ENCODE results near the gene ZBED4. TPM values are rescaled to one million over a fixed set of nuclear protein-coding genes. Genes with fewer than 3 reads are reported as not detected.
A peak's percentile ranks its signal among the peaks of the same experiment; 100 is the strongest.

ZBED4 gene
- total RNA-seq, 4 donors from 2014 or later, result 11.9 to 19.4 (median 18.2) TPM

- H3K27ac ChIP-seq, result peak within 1 kb of the TSS; percentile 96
- DNase-seq (ENCODE audit: low spot score in 2 of 2), result no peak
- H3K27me3 ChIP-seq, result no peaks in the 10 kb centered on the region
- no peaks in the 10 kb centered on the region for H3K9me3 ChIP-seq
- H3K4me3 ChIP-seq, result peak within 1 kb of the TSS; percentile 91
- H3K36me3 ChIP-seq, result peaks cover 16% of the 10 kb centered on the region
- 30% methylated on average over 31 of the region's 54 CpGs for WGBS
- peaks cover 37% of the 10 kb centered on the region for H3K4me1 ChIP-seq
- TF ChIP-seq, protein P1, sequence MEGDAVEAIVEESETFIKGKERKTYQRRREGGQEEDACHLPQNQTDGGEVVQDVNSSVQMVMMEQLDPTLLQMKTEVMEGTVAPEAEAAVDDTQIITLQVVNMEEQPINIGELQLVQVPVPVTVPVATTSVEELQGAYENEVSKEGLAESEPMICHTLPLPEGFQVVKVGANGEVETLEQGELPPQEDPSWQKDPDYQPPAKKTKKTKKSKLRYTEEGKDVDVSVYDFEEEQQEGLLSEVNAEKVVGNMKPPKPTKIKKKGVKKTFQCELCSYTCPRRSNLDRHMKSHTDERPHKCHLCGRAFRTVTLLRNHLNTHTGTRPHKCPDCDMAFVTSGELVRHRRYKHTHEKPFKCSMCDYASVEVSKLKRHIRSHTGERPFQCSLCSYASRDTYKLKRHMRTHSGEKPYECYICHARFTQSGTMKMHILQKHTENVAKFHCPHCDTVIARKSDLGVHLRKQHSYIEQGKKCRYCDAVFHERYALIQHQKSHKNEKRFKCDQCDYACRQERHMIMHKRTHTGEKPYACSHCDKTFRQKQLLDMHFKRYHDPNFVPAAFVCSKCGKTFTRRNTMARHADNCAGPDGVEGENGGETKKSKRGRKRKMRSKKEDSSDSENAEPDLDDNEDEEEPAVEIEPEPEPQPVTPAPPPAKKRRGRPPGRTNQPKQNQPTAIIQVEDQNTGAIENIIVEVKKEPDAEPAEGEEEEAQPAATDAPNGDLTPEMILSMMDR (IDR thresholded peaks at IDR 0.05), result no peak
- no peak for TF ChIP-seq EP300 (IDR thresholded peaks at IDR 0.05)
- TF ChIP-seq POLR2AphosphoS5 (IDR thresholded peaks at IDR 0.05), result no peak
- TF ChIP-seq POLR2A (IDR thresholded peaks at IDR 0.05), result no peak
Measured at GRCh38 chr22:49827853-49828598, 25.6 kb upstream of the ZBED4 start, which contains the start of gene BRD1. BRD1 (minus strand) TSS chr22:49827873; CDS start chr22:49824317, 3,556 bp downstream.

DNA sequence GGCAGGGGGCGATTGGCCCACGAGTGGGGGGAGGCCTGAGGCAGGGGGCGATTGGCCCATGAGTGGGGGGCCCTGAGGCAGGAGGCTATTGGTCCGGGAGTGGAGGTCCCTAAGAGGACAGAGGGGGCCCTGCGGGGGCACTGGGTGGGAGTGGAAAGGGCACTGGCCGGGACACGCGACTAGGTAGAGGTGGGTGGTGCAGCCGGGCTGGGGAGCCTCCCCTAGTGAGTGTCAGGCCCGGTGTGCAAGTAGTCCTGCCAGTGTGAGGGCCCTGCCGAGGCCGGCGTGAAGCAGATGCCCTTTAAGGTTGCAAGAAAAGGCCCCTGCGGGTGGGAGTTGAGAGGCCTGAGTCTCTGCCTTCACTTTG is 25.1 kb upstream of the ZBED4 start:
- DNase-seq (ENCODE audit: low spot score in 2 of 2), result no peak
- Histone ChIP-seq H3K9me3 (no peaks in the 10 kb centered on the region), H3K4me3 (peak overlapping the region; percentile 51), H3K36me3 (peaks cover 11% of the 10 kb centered on the region), H3K27me3 (no peaks in the 10 kb centered on the region), H3K27ac (no peak overlapping the region), H3K4me1 (peaks cover 37% of the 10 kb centered on the region)
- WGBS, result 81% methylated on average over 14 of the region's 14 CpGs
- TF ChIP-seq, protein P1 (IDR thresholded peaks at IDR 0.05), result no peak
- TF ChIP-seq EP300 (IDR thresholded peaks at IDR 0.05) (no peak), POLR2AphosphoS5 (IDR thresholded peaks at IDR 0.05) (no peak), POLR2A (IDR thresholded peaks at IDR 0.05) (no peak)

DNA sequence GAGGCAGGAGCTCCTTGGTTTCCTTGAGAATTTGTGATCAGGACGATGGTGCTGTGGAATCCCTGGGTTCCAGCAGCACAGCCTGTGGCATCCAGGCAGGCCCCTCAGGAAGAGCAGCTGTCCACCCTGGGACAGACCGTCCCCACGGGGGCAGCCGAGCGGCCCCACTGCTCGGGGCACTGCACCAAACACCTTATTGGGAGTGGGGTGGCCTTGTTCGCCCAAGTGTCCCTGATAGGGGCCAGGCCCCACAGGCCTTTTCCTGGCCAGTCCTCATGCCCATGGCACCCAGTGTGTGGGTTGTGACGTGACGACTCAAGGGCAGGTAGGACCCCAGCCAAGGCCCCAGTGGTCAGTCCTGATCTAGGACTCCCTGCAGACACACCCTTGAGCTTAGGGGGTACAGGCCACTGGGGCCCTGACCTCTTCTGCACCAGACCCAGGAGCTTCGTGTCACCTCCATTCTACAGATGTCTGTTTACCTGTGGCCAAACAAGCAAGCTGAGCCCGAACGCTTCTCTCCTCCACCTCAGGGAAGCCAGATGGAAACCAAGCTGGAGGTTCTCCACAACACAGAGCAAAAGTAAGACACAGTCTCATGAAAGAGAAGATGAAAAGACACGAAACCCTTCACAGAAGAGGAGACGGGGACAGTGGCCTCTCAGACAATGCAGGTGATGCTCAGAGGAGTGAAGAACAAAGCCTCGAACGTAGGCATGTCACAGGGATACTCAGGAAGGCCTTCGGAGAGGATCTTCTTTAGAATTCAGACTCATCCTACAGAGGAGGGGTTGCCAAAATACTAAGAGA is 24.4 kb upstream of the ZBED4 start:
- Histone ChIP-seq H3K27me3 (no peaks in the 10 kb centered on the region), H3K4me3 (no peak overlapping the region), H3K36me3 (peaks cover 5% of the 10 kb centered on the region), H3K27ac (no peak overlapping the region), H3K4me1 (peaks cover 38% of the 10 kb centered on the region), H3K9me3 (no peaks in the 10 kb centered on the region)
- TF ChIP-seq POLR2AphosphoS5 (IDR thresholded peaks at IDR 0.05) (no peak), EP300 (IDR thresholded peaks at IDR 0.05) (no peak), POLR2A (IDR thresholded peaks at IDR 0.05) (no peak)
- TF ChIP-seq, protein P1 (IDR thresholded peaks at IDR 0.05), result no peak
- 99% methylated on average over 8 of the region's 17 CpGs for WGBS
- no peak for DNase-seq (ENCODE audit: low spot score in 2 of 2)

GRCh38 chr22:49833340-49834007 is 20.2 kb upstream of the ZBED4 start:
- H3K36me3 ChIP-seq, result no peaks in the 10 kb centered on the region
- peak overlapping the region; percentile 73 for H3K27ac ChIP-seq
- H3K9me3 ChIP-seq, result no peaks in the 10 kb centered on the region
- H3K4me3 ChIP-seq, result no peak overlapping the region
- H3K4me1 ChIP-seq, result peaks cover 11% of the 10 kb centered on the region
- 61% methylated on average over 11 of the region's 11 CpGs for WGBS
- DNase-seq (ENCODE audit: low spot score in 2 of 2), result no peak
- H3K27me3 ChIP-seq, result no peaks in the 10 kb centered on the region
- no peak for TF ChIP-seq EP300 (IDR thresholded peaks at IDR 0.05)
- TF ChIP-seq, protein P1 (IDR thresholded peaks at IDR 0.05), result no peak
- TF ChIP-seq POLR2AphosphoS5 (IDR thresholded peaks at IDR 0.05), result no peak
- TF ChIP-seq POLR2A (IDR thresholded peaks at IDR 0.05), result no peak
